Gastrocnemius medialis (tissue), 4 donors: ENCODE measurements around the gene DPP4. TPM values are rescaled to one million over a fixed set of nuclear protein-coding genes. Genes with fewer than 3 reads are reported as not detected.
A peak's percentile ranks its signal among the peaks of the same experiment; 100 is the strongest.

Experiments used
- ATAC-seq, 2 donors: fragments of 150-250 bp; one replicate each; pipeline ENCODE4 v1.9.1; 2016
- DNase-seq, 2 donors: peaks; one replicate each; pipeline ENCODE4 v3.0.0-alpha.2; 2019
- H3K27ac ChIP-seq, 4 donors: fragments of 200-600 bp; sonication (generic); 1 replicate in 1 of 4; 2 replicates in 3 of 4; pipeline ENCODE4 v1.5.1; 2016 to 2018; ENCODE audit warnings: mild to moderate bottlenecking in 2 of 4, moderate library complexity in 1 of 4
- H3K27me3 ChIP-seq, 3 donors: fragments of 200-600 bp; sonication (generic) in 2 of 3; 1 replicate in 1 of 3; 2 replicates in 2 of 3; pipeline versions ENCODE4 v1.5.1 to v1.6.0; 2016 to 2019; ENCODE audit warnings: mild to moderate bottlenecking in 1 of 3, moderate library complexity in 1 of 3
- H3K36me3 ChIP-seq, 2 donors: fragments of 200-600 bp; sonication (generic) in 1 of 2; one replicate each; pipeline ENCODE4 v1.5.1; 2017 to 2018
- H3K4me1 ChIP-seq, 2 donors: fragments of 200-600 bp; sonication (generic) in 1 of 2; one replicate each; pipeline ENCODE4 v1.5.1; 2016 to 2017; ENCODE audit warnings: mild to moderate bottlenecking in 2 of 2
- H3K4me3 ChIP-seq, 4 donors: fragments of 200-600 bp; sonication (generic) in 3 of 4; 1 replicate in 1 of 4; 2 replicates in 3 of 4; pipeline ENCODE4 v1.5.1; 2016 to 2019; ENCODE audit warnings: mild to moderate bottlenecking in 2 of 4
- H3K9me3 ChIP-seq, 3 donors: fragments of 200-600 bp; sonication (generic) in 2 of 3; 1 replicate in 1 of 3; 2 replicates in 2 of 3; pipeline ENCODE4 v1.5.1; 2016 to 2019
- POLR2A ChIP-seq, 2 donors: fragments of 450-650 bp; IDR thresholded peaks; one replicate each; pipeline ENCODE4 v1.6.1; 2017; ENCODE audit warnings: antibody characterized with exemption in 2 of 2, mild to moderate bottlenecking in 2 of 2, moderate library complexity in 2 of 2
- in situ Hi-C, 4 donors: fragments of 200-750 bp; cut with MboI; loops; one replicate each; pipeline versions ENCODE4 v1.15.0 to v1.8.0; 2017; ENCODE audit warnings: low sequenced_read_pairs in 4 of 4
- intact Hi-C: fragments of 100-400 bp; cut with DNase I; formaldehyde crosslinking; loops from one replicate; pipeline ENCODE4 v1.15.1; 2023; ENCODE audit warnings: low total_unique reads
- total RNA-seq, 4 donors: library from RNA; depleted of rRNA; stranded (reverse); fragments of >200 nt; gene quantifications; one replicate each; pipeline versions ENCODE4 v1.1.0 to v1.2.3, GENCODE V29; 2016
- TF ChIP-seq, protein P1 (sequence below), 5 experiments: fragments of 450-650 bp in 3 of 5; fragments of 200-600 bp in 2 of 5; sonication (generic) in 2 of 5; IDR thresholded peaks in 4 of 5; conservative IDR thresholded peaks in 1 of 5; 1 replicate in 4 of 5; 2 replicates in 1 of 5; pipeline ENCODE4 v1.5.1; 2016 to 2019; ENCODE audit warnings: antibody characterized with exemption in 5 of 5, mild to moderate bottlenecking in 3 of 5, moderate library complexity in 3 of 5

DPP4 gene
- total RNA-seq, 4 donors from 2014 or later, result 2.2 to 7.9 (median 3.7) TPM

DNA sequence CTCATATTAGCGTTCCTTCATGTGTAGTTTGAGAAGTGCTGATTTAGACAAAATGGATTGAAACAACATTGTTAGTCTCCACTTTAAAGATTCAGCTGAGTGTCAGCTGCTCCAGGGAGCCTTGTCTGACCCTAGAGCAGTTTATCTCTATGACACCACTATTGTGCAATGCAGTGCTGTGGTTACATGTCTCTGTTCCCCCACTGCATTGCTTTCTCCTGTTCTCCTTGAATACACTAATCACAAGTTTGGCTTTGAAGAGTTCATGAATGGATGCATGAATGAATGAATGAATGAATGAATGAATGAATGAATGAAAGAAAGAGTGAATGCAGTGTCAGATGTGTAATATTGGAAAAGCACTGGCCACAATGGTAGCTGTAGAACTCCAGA, 39.8 kb upstream of the DPP4 start:
- Histone ChIP-seq H3K27ac (no peak overlapping the region), H3K9me3 (no peaks in the 10 kb centered on the region), H3K4me1 (peaks cover 7 to 8% of the 10 kb centered on the region in 2 donors), H3K36me3 (no peaks in the 10 kb centered on the region), H3K27me3 (no peaks in the 10 kb centered on the region), H3K4me3 (no peak overlapping the region)
- TF ChIP-seq POLR2A (IDR thresholded peaks at IDR 0.05), result no peak
- TF ChIP-seq, protein P1, sequence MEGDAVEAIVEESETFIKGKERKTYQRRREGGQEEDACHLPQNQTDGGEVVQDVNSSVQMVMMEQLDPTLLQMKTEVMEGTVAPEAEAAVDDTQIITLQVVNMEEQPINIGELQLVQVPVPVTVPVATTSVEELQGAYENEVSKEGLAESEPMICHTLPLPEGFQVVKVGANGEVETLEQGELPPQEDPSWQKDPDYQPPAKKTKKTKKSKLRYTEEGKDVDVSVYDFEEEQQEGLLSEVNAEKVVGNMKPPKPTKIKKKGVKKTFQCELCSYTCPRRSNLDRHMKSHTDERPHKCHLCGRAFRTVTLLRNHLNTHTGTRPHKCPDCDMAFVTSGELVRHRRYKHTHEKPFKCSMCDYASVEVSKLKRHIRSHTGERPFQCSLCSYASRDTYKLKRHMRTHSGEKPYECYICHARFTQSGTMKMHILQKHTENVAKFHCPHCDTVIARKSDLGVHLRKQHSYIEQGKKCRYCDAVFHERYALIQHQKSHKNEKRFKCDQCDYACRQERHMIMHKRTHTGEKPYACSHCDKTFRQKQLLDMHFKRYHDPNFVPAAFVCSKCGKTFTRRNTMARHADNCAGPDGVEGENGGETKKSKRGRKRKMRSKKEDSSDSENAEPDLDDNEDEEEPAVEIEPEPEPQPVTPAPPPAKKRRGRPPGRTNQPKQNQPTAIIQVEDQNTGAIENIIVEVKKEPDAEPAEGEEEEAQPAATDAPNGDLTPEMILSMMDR (IDR thresholded peaks at IDR 0.05 in 4 of 5, conservative IDR thresholded peaks at IDR 0.05 in 1 of 5), result no peak
- ATAC-seq, result peak; percentile 89 to 92
- DNase-seq, result peak; percentile 25 to 41
- intact Hi-C loops (no loop called here), in situ Hi-C loops (no loop called here)

GRCh38 chr2:162113088-162113775, 39.2 kb upstream of the DPP4 start:
- Histone ChIP-seq H3K4me3 (no peak overlapping the region), H3K4me1 (peaks cover 7 to 8% of the 10 kb centered on the region in 2 donors), H3K27ac (no peak overlapping the region), H3K27me3 (no peaks in the 10 kb centered on the region), H3K36me3 (no peaks in the 10 kb centered on the region), H3K9me3 (no peaks in the 10 kb centered on the region)
- intact Hi-C loops, result no loop called here
- no peak for TF ChIP-seq POLR2A (IDR thresholded peaks at IDR 0.05)
- TF ChIP-seq, protein P1 (IDR thresholded peaks at IDR 0.05 in 4 of 5, conservative IDR thresholded peaks at IDR 0.05 in 1 of 5), result no peak
- ATAC-seq, result no peak
- in situ Hi-C loops, result no loop called here
- DNase-seq, result no peak

DNA sequence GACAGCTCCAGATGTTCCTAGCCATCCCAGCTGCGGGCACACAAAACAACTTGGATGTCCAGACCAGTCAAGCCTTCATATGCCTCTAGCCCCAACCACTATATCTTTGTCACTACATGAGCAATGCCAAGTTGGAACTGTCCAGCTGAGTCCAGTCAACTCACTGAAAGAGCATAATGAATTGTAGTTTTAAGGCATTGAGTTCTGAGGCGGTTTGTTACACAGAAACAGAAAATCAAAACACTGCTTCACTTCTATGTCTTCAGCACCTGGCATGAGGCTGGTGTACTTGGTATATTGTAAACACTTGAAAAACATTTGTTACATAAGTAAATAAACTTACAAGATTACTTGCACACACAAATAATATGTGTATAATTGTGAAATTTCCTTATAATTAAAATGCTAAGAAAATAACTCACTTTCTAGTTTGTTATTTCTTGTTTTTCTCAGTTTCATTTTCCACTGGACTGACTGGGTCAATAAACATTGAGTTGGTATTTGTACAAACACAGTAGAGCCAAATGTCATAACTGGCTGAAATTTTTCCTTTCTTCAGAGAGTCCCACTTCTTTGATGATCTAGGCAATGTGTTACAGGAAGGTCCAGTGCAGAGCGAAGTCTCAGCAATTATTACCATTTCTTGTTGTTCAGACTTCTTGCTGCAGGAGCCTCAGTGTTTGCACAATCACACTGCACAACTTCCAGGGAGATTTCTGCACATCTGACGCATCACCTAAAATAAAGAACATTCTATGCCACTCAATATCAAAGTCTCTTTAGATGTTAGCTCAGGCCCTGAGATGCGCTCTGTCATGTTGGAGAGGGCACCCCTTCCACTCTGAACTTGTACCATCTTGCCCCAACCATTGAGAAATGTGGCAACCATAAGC, 38.2 kb upstream of the DPP4 start:
- ATAC-seq (no peak), DNase-seq (no peak)
- H3K4me3 ChIP-seq, result no peak overlapping the region
- H3K36me3 ChIP-seq, result no peaks in the 10 kb centered on the region
- peaks cover 7 to 8% of the 10 kb centered on the region in 2 donors for H3K4me1 ChIP-seq
- no peaks in the 10 kb centered on the region for H3K27me3 ChIP-seq
- no peak overlapping the region for H3K27ac ChIP-seq
- in situ Hi-C loops (no loop called here), intact Hi-C loops (no loop called here)
- TF ChIP-seq, protein P1 (IDR thresholded peaks at IDR 0.05 in 4 of 5, conservative IDR thresholded peaks at IDR 0.05 in 1 of 5), result no peak
- TF ChIP-seq POLR2A (IDR thresholded peaks at IDR 0.05), result no peak
- no peaks in the 10 kb centered on the region for H3K9me3 ChIP-seq

DNA sequence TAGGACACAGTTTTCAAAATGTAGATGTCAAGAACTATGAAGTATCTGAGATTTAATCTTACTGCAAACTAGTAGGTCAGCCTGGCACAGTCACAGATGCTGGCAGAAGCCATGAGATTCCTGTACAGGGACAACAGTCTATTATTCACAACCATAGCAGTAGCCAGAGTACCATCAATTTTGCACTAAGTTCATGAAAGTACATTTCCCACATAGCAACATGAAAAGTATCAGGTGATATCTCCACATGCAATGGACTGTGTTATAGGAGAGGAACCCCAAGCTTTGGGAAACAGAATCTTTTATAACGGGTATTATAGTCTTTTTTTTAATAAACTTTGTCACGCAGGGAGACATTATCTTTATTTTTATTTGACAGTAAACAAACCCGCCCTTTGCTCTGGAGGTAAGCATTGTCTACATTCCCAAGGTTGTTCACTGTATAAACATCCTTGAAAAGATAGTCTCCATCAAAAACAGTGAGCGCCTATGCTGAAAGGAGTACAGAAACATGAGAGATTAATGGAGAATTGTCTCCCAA, 33.4 kb upstream of the DPP4 start:
- no peak for ATAC-seq
- Histone ChIP-seq H3K27ac (no peak overlapping the region), H3K9me3 (no peaks in the 10 kb centered on the region), H3K36me3 (no peaks in the 10 kb centered on the region), H3K27me3 (no peaks in the 10 kb centered on the region), H3K4me3 (no peak overlapping the region), H3K4me1 (peaks cover 0 to 6% of the 10 kb centered on the region in 2 donors)
- no peak for DNase-seq
- TF ChIP-seq POLR2A (IDR thresholded peaks at IDR 0.05), result no peak
- TF ChIP-seq, protein P1 (IDR thresholded peaks at IDR 0.05 in 4 of 5, conservative IDR thresholded peaks at IDR 0.05 in 1 of 5), result no peak
- in situ Hi-C loops (no loop called here), intact Hi-C loops (no loop called here)
